Posterior cingulate gyrus (tissue), 11 donors: ENCODE measurements around the gene SESN2.

Experiments used
- DNase-seq, 10 donors: peaks; one replicate each; pipeline versions ENCODE4 v3.0.0 to v3.0.0-alpha.2; 2020 to 2021; ENCODE audit warnings: mixed read lengths in 3 of 10
- intact Hi-C: fragments of 100-400 bp; cut with DNase I; formaldehyde crosslinking; loops from one replicate; pipeline ENCODE4 v1.15.1; 2023

The SESN2 gene

DNA sequence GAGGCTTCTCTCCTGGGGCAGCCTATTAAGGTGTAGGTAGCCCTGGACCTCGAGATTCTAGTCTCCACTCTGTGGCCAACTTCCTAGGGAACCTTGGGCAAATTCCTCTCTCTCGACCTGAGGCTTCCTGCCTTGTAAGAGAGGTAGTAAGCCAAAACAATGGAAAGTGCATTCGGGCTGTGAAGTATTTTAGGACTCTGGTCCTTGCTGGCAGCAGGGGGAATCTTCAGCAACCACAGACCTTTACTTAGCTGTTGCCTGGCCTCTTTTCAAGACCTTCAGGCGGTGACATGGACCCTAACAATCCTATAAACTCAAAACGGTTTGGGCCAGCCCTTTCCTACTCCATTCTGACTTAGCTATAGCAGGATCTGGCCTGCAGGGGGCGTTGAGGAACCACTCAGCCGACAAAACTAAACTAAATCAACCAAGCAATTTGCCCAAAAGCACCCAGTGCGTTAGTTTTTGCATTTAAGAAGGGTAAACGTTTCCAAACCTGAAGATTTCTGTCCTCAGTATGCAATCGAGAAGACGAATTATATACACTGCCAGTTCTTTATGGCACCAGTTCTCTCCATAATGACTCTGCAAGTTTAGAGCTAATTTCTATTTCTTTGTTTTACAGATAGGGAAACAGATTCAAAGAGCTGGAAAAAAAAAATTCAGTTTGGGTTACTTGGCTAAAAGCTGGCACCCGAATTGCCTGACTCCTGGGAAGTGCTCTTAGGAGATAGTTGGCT lies 10.9 kb upstream of the SESN2 start:
- intact Hi-C loops = loop anchor here (5.0 to 10.0 kb wide), 3 partner anchors 79 to 354 kb away; partner anchors contain the start of genes MED18 and PHACTR4
- peak; percentile 66 to 95 (median 82) for DNase-seq

DNA sequence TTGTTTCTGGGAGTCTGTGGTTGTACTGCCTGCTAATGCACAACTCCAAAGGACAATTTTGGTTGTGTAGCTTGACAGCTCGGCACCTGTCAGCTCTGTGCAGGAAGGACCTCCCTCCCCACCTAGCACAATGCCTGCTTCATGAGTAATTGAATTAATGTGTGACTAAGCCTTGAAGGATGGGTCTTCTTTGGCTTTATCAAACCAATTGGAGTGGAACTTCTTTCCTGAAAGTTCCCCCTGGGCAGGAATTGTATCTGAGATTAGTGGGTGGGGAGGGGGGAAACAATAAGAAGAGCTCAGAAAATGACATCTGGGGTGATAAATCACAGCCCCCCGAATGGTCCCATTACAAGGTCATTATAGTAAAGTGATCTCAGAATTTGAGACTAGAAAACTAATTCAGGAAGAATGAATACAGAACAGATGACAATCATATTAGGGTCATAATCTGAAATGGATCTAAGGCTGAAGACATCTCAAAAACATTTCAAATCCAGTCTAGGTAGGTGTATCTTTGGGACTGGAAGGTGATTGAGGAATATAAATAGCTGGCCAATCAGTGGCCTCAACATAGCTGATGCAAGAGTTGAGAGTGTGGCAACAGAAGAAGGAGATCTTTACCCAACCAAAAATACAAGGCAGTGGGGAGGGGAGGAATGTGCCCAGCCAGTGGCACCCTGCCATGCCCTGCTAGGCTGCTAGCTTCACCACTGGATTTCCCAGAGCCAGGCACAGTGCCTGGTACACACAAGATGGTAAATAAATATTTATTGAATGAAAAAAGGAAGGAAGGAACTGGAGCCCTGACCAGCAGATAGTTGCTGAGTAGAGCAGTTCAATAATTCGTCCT lies 10.1 kb upstream of the SESN2 start:
- DNase-seq = peak in 2 of 10 donors; percentile 19 to 80
- intact Hi-C loops = loop anchor here (5.0 to 10.0 kb wide), 3 partner anchors 78 to 353 kb away; partner anchors contain the start of genes MED18 and PHACTR4

DNA sequence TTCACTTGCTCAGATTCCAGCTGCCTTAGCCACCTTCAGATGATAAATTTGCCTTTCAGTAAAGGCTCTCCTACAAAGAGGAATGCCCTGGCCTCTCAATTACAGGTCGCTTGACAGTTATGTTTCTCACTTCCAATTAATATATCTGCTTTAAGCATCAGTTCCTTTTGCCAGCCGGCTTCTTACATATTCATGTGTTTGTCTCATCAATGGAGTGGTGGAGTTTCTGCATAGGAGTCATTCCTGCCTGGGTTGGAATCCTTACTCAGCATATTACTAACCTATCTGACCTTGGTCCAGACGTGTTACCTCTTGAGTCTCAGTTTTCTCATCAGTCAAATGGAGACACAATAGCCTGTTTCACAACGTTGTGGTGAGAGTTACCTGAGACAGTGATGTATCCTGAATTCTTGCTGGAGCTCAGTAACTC lies 9.4 kb upstream of the SESN2 start:
- DNase-seq = no peak
- intact Hi-C loops = loop anchor here (5.0 to 10.0 kb wide), 4 partner anchors 77 to 352 kb away; partner anchors contain the start of genes MED18 and PHACTR4

DNA sequence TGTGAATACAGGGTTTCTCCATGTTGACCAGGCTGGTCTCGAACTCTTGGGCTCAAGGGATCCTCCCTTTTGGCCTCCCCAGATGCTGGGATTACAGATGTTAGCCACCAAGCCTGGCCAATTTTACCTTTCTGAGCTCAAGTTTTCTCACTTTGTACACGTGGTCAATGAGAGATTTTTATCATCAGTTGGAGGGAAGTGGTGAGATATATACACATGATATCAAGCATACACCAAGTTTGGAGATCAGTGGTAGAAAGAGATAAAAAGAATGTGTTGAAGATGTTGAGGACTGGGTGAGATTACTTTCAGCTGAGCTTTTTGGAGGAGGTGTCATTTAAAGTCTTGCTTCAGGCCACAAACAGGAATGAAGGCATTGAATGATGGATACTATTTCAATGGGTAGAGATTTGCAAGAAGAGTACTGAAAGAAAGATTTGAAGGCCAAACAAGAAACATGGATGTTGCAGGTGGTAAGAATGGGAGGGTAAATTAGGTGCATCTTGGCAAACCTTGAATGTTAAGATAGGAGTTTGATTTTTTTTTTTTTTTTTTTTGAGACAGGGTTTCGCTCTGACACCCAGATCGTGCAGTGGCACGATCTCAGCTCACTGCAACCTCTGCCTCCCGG lies 3.0 kb upstream of the SESN2 start:
- intact Hi-C loops = loop anchor here (10.0 kb wide), 1 partner anchor 328 kb away; no protein-coding TSS in a partner anchor
- DNase-seq = no peak

DNA sequence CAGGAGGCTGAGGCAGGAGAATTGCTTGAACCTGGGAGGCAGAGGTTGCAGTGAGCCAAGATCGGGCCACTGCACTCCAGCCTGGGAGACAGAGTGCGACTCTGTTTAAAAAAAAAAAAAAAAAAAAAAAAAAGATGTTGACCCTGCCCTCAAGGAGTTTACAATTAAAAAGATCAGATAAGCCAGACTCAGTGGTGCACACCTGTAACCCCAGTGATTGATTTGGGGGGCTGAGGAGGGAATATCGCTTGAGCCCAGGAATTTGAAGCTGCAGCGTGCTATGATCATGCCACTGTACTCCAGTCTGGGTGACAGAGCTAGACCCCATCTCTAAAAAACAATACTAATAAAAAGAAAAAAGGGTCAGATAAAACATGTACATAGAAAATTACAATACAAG lies 1.6 kb upstream of the SESN2 start:
- intact Hi-C loops = loop anchor here (10.0 kb wide), 1 partner anchor 327 kb away; no protein-coding TSS in a partner anchor
- no peak for DNase-seq

DNA sequence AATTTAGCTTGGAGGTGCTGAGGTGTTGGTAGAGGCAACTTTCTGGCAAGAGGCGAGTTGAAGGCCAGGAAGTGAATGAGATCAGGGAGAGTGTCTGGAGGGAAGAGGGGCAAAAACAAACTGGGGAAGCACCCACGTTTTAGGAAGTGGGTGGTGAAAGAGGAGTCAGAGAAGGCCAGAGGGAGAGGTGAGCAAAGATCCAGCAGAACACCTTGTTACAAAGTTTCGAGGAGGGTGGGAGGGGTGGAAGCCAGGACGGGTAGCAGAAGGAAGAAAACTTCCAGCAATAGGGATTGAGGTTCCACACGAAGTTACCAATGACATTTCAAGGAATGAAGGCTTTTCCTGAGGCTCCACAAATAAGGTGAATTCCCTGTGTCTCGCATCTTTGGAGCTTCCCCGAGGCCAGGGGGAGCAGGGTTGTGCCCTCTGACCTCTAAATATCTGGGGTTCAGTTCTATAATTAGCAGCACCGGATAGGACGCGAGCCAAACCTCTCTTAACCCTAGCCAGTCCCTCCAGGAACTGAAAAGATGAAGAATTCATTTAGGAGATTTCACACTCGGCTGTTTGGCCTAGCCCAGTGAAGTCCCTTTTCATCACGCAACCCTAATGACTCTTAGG lies 578 bp upstream of the SESN2 start:
- intact Hi-C loops = loop anchor here (10.0 kb wide), 1 partner anchor 326 kb away; no protein-coding TSS in a partner anchor
- no peak for DNase-seq

DNA sequence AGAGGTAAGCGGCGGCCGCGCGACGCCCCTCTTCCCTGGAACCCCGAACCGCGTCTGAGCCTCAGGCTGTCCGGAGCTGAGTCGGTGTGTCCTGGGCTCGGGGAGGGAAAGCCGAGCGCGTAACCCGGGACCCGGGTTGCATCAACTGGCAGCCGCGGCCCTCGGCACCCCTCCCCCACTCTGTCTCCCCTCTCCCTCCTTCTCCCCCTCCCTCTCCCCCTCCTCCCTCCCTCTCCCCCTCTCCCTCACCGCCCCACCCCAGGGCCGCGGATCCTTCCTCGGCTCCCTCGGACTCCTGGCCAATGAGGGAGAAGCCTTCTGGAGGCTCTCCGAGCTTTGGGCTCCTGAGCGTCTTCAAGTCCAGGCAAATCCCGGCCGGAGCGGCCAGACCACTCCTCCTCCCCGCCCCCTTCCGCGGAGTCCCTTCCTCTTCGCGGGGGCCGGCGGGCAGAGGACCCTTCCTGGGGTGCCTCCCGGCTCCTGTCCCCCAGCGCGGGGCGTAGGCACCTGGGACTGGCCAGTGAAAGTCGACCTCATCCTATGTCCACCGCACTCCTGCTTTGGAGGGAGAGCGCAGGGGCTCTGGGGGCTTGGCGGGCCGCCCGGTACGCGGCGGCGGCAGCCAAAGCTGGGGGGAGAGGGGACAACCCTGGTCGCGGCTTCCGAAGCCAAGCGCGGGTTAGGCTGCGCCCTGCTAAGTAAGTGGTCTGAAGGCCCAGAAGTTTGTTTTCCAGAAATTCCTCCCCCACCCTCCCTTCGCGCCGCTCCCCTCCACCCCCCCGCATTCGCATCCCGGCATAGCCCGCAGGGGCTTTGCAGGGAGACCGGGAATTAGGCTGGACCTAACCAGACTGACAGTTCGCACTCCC lies 850 bp downstream of the SESN2 start:
- DNase-seq = peak in 9 of 10 donors; percentile 28 to 90 (median 46)
- intact Hi-C loops = loop anchor here (10.0 kb wide), 1 partner anchor 325 kb away; no protein-coding TSS in a partner anchor

DNA sequence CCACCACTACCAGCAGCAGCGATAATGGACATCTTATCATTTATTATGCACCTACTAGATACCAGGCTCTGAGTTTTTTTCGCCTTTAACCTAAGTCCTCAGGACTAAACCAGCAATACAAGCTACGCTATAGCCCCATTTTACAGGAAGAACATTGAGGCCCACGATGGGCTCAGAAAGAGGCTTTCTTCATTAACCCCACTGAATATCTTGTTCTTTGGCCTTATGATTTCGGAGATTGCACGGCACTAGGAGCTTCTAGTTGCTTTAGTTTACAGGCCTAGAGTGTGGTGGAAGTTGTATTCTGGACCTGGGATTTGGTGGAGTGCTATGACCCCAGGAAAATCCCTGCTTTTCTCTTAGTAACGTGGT lies 1.5 kb downstream of the SESN2 start:
- intact Hi-C loops = no loop called here
- DNase-seq = no peak

DNA sequence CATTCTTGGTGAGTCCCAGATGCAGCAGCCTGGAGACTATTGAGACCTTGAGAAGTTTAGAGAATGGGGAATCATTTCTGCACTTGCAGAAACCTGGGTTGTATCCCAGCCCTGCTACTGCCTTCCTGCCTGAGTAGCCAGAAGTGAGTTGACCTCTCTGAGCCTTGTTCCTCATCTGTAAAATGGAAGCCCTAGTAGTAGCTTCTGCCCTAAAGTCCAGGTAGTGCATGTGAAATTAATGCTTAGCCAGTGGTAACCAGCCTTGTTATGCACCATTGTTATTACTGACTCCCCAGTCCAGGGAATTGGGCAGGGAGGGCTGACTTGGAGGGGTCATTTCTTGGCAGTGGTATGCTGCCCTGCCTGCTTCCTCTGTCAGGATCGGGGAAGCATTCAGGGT lies 5.6 kb downstream of the SESN2 start:
- intact Hi-C loops = no loop called here
- no peak for DNase-seq

DNA sequence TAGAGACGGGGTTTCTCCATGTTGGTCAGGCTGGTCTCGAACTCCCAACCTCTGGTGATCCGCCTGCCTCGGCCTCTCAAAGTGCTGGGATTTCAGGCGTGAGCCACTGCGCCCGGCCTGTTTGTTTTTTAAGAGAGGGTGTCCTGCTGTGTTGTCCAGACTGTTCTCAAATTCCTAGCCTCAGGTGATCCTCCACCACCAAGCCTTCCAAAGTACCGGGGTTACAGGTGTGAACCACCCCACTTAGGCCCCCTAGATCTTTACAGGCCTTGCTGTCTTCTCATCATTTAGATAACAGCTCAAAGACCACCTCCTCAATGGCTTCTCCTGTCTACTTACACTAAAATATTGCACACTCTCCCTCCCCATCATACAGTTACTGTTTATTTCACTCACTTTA lies 6.3 kb downstream of the SESN2 start:
- no peak for DNase-seq
- intact Hi-C loops = no loop called here

DNA sequence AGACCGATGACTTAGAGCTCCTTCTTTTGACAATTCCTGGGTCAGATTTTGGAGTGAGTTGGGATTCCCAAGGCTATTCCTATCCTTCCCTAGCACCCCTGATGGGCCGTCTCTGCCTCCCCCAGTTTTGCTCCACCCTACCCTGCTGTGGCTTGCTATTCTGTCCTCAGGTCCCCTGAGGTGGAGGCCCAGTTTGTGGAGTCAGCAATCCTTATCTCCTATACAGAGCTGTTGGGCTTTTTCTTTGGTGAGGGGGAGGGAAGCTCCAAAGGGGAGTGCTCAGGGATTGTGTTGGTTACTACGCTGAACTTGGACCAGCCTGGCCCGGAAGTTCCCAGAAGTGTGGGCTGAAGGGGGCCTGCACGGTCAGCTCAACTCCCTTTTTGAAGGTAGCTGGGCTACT lies 7.6 kb downstream of the SESN2 start:
- intact Hi-C loops = no loop called here
- no peak for DNase-seq

DNA sequence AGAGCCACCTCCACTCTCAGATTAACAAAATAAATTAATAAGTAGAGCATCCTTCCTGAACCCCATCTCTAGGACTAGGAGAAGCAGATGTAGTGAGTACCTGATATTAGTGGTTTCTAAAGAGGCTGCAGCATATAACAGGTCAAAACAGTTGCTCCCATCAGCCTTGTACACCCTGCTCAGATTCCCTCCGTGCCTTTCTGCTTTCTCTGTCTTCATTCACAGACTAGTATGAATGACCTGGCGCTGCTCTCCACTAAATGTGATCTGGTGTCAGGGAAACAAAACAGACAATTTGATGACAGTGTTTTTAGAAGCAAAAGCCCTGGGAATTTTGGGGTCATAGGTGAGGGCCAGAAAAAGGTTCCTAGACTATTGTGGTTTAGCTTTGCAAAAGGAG lies 8.3 kb downstream of the SESN2 start:
- DNase-seq = no peak
- intact Hi-C loops = no loop called here

DNA sequence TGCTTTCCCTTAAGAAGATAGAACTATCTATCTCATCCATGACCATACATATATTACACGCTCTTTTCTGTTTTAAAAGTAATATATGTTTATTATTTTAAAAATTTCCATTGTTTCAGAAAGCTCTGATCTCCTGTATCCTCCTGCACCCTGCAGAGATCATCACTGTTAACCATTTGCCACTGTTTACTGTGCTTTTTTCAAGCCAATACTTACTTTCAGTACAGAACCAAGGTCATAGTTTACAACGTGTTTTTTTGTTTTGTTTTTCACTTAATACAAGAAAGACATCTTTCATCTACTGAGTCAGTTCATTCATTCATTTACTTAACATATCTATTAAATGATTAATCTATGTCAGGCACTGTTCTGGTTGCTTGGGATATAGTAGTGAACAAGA lies 10.2 kb downstream of the SESN2 start:
- DNase-seq = no peak
- intact Hi-C loops = no loop called here

DNA sequence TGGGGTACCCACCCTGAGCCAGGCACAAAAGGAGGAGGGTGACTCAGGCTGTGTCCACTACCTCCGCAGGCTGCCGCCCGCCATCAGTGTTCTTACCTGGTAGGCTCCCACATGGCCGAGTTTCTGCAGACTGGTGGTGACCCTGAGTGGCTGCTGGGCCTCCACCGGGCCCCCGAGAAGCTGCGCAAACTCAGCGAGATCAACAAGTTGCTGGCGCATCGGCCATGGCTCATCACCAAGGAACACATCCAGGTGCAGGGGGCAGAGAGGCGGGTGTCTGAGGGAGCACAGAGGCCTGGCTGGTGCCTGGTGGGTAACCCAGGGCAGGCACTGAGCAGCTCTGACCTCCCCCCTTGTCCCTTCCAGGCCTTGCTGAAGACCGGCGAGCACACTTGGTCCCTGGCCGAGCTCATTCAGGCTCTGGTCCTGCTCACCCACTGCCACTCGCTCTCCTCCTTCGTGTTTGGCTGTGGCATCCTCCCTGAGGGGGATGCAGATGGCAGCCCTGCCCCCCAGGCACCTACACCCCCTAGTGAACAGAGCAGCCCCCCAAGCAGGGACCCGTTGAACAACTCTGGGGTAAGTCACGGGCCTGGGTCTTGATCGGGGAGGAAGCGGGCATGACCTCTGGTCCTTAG lies 13.0 kb downstream of the SESN2 start:
- no peak for DNase-seq
- intact Hi-C loops = no loop called here

DNA sequence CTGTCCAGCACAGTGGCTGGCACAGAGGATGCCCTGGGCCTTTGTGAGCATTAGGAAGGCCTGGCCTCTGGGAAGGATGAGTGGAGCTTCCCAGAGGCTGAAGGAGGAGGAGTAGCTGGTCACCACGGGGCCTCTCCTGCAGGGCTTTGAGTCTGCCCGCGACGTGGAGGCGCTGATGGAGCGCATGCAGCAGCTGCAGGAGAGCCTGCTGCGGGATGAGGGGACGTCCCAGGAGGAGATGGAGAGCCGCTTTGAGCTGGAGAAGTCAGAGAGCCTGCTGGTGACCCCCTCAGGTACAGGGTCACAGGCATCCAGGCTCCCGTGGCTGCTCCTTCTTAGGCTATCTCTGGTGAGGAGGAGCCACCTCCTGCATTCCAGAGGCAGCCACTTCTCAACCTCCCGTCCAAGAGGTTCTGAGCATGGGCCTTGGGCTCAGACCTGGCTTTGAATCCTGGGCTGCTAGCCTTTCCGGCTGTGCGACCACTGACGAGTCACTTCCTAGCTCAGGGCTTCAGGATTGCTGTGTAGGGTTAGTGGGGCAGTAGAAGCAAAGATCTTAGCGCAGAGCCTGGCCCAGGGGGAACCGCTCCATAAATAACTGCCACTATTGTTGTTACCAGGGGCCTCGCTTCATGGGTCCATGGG lies 14.0 kb downstream of the SESN2 start:
- no peak for DNase-seq
- intact Hi-C loops = no loop called here

DNA sequence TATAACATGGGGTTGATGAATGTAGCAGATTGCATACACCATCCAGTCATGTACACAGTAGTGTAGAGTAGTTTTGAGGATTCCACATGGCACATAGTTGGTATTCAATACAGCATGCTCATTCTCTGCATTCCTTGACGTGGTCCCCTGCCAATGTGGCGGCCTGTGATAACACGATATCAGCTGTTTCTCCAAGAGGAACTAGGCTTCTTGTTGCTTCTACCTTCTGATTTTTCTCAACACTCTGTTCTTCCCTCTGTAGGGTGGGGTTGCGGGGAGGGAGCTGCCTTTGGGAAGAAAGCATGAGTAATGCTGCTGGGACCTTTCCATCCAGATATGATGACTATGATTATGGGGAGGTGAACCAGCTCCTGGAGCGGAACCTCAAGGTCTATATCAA lies 19.4 kb downstream of the SESN2 start:
- intact Hi-C loops = no loop called here
- no peak for DNase-seq

DNA sequence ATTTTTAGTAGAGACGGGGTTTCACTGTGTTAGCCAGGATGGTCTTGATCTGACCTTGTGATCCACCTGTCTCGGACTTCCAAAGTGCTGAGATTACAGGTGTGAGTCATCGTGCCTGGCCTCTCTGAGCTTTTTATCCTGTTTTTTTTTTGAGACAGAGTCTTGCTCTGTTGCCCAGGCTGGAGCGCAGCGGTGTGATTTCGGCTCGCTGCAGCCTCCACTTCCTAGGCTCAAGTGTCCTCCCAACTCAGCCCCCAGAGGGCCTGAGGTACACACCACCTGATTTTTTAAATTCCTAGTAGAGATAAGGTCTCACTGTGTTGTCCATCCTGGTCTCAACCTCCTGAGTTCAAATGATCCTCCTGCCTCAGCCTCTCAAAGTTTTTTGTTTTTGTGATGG lies 20.4 kb downstream of the SESN2 start:
- intact Hi-C loops = no loop called here
- DNase-seq = no peak

DNA sequence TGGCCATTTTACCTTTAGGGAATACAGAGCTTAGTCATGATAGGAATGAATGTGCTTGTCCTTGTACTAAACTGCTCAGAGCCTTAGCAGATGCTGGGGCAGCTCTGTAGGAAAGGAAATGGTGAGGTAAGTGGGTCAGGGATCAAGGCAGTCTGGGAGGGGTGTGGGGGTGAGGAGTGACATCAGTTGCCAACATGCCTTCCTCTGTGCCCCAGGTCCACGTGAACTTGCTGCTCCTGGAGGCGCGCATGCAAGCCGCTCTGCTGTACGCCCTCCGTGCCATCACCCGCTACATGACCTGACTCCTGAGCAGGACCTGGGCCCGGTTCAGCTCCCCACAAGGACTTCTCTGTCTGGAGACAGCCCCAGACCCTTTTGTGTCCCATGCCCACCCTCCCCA lies 21.2 kb downstream of the SESN2 start:
- DNase-seq = no peak
- intact Hi-C loops = no loop called here
